K562 (cell line): ENCODE results near the gene LRP1-AS. TPM values are rescaled to one million over a fixed set of nuclear protein-coding genes. Genes with fewer than 3 reads are reported as not detected.
A peak's percentile ranks its signal among the peaks of the same experiment; 100 is the strongest.

Source experiments
- ATAC-seq: fragments of 200-7000 bp; cut with Tn5 transposase; 3 replicates; pipeline ENCODE4 v1.9.1; 2020; ENCODE audit warnings: moderate library complexity
- BruUV-seq: library from RNA; stranded (reverse); fragments of 400-500 nt; replicated peaks from 2 replicates; lab custom pipeline; 2021; lab: Mats Ljungman, UMichigan
- CTCF ChIA-PET: fragments of 300-600 bp; formaldehyde crosslinking; extraction: SDS; loops from one replicate; lab custom pipeline; 2021; ENCODE audit warnings: low intra/inter-chr PET ratio; lab: Yijun Ruan, JAX
- POLR2A ChIA-PET: fragments of 300-600, 350-650 bp; sonication (Branson Sonifier 250); formaldehyde crosslinking; extraction: SDS; loops from one replicate; lab custom pipeline; 2021; ENCODE audit warnings: antibody characterized with exemption, inconsistent platforms; lab: Yijun Ruan, JAX
- DNase-seq, 4 experiments: peaks; one replicate each; pipeline versions ENCODE4 v3.0.0 to v3.0.0-alpha.2; 2011 to 2018; ENCODE audit warnings: low spot score in 3 of 4, mixed read lengths in 3 of 4; ENCODE audit errors: extremely low read depth in 1 of 4
- FAIRE-seq: peaks from 2 replicates; lab custom pipeline; 2011; peaks lifted over from hg19 to GRCh38; lab: Jason Lieb, UNC
- H2AFZ ChIP-seq: 2 replicates; pipeline ENCODE4 v1.6.0; 2011; ENCODE audit warnings: low read depth, low read length, control low read depth, inconsistent platforms
- H3K27ac ChIP-seq: fragments of 200-600 bp; 3 replicates; pipeline ENCODE4 v1.8.0; 2011; ENCODE audit warnings: low read depth, mild to moderate bottlenecking, control low read depth, inconsistent platforms, low read length, moderate library complexity, mixed read lengths; ENCODE audit errors: extremely low read depth
- H3K27me3 ChIP-seq, 2 experiments: fragments of 300-600 bp in 1 of 2; 2 replicates in 1 of 2; 3 replicates in 1 of 2; pipeline versions ENCODE4 v1.6.0 to v1.8.0; 2011; ENCODE audit warnings: inconsistent platforms in 2 of 2, low read length in 2 of 2, mild to moderate bottlenecking in 1 of 2, mixed read lengths in 1 of 2, moderate library complexity in 1 of 2; ENCODE audit not compliant: control insufficient read depth in 2 of 2, insufficient read depth in 2 of 2
- H3K36me3 ChIP-seq: fragments of 300-600 bp; 3 replicates; pipeline ENCODE4 v1.8.0; 2011; ENCODE audit warnings: mild to moderate bottlenecking, low read length, inconsistent platforms; ENCODE audit not compliant: control insufficient read depth, insufficient read depth
- H3K4me1 ChIP-seq, 2 experiments: fragments of 200-600 bp in 1 of 2; replicated peaks in 1 of 2; 2 replicates in 1 of 2; 3 replicates in 1 of 2; pipeline versions ENCODE4 v1.5.1 to v1.8.0; 2011; ENCODE audit warnings: inconsistent platforms in 2 of 2, low read length in 2 of 2, mild to moderate bottlenecking in 1 of 2, mixed read lengths in 1 of 2, moderate library complexity in 1 of 2; ENCODE audit not compliant: control insufficient read depth in 2 of 2, insufficient read depth in 2 of 2
- H3K4me2 ChIP-seq: 2 replicates; pipeline ENCODE4 v1.6.1; 2011; ENCODE audit warnings: low read length, control low read depth, inconsistent platforms, mixed read lengths; ENCODE audit not compliant: insufficient read depth
- H3K4me3 ChIP-seq: fragments of 200-600 bp; sonication (generic), shearing (Covaris generic); 2 replicates; pipeline ENCODE4 v1.5.1; 2016; ENCODE audit warnings: control low read depth, inconsistent platforms
- H3K79me2 ChIP-seq: fragments of 200-600 bp; 3 replicates; pipeline ENCODE4 v1.8.0; 2011; ENCODE audit warnings: low read length, inconsistent platforms; ENCODE audit not compliant: control insufficient read depth, insufficient read depth
- H3K9ac ChIP-seq, 2 experiments: 2 replicates each; pipeline versions ENCODE4 v1.6.0 to v1.6.1; 2011; ENCODE audit warnings: low read depth in 2 of 2, low read length in 2 of 2, control low read depth in 1 of 2, inconsistent platforms in 1 of 2, mild to moderate bottlenecking in 1 of 2, mixed read lengths in 1 of 2; ENCODE audit not compliant: insufficient read depth in 1 of 2
- H3K9me1 ChIP-seq: one replicate; pipeline ENCODE4 v1.6.0; 2011; ENCODE audit warnings: inconsistent platforms, mild to moderate bottlenecking, low read length, moderate library complexity; ENCODE audit not compliant: control insufficient read depth, insufficient read depth
- H3K9me3 ChIP-seq: replicated peaks from 2 replicates; pipeline ENCODE4 v1.5.1; 2011; ENCODE audit warnings: low read depth, low read length, inconsistent platforms; ENCODE audit not compliant: control insufficient read depth, insufficient read depth
- H4K20me1 ChIP-seq: replicated peaks from 2 replicates; pipeline ENCODE4 v1.6.1; 2011; ENCODE audit warnings: low read length, inconsistent platforms, mixed read lengths; ENCODE audit not compliant: control insufficient read depth, insufficient read depth
- FOXM1 ChIP-seq, 2 experiments: fragments of 450-650 bp in 1 of 2; sonication (generic) in 1 of 2; formaldehyde crosslinking in 1 of 2; IDR thresholded peaks; 2 replicates each; pipeline versions ENCODE4 v1.6.1 to v1.9.0; 2017 to 2022; ENCODE audit warnings: low read depth in 2 of 2, mild to moderate bottlenecking in 2 of 2, missing genetic modification reagents in 1 of 2, moderate library complexity in 1 of 2
- NFRKB ChIP-seq: fragments of 450-650 bp; IDR thresholded peaks from 2 replicates; pipeline ENCODE4 v1.6.1; 2016; ENCODE audit warnings: low read depth
- NRF1 ChIP-seq, 2 experiments: fragments of 450-650 bp; IDR thresholded peaks in 1 of 2; conservative IDR thresholded peaks in 1 of 2; 2 replicates each; pipeline ENCODE4 v1.6.1; 2014; ENCODE audit warnings: mild to moderate bottlenecking in 2 of 2
- RFX1 ChIP-seq: fragments of 450-650 bp; IDR thresholded peaks from 2 replicates; pipeline ENCODE4 v1.6.1; 2016; ENCODE audit warnings: mild to moderate bottlenecking, moderate library complexity
- YY1 ChIP-seq, 3 experiments: IDR thresholded peaks; 2 replicates each; pipeline ENCODE4 v1.6.1; 2011; ENCODE audit warnings: low read length in 2 of 3, mild to moderate bottlenecking in 2 of 3, moderate library complexity in 2 of 3, borderline replicate concordance in 1 of 3, control low read depth in 1 of 3, low read depth in 1 of 3; ENCODE audit not compliant: insufficient read depth in 3 of 3, insufficient replicate concordance in 2 of 3, control insufficient read depth in 1 of 3, insufficient read length in 1 of 3; ENCODE audit errors: extremely low read depth in 1 of 3
- WGBS: fragments of 100-300 bp; shearing (Covaris generic); methylation state at CpG from one replicate; pipeline ENCODE4 v1.1.6; 2016; ENCODE audit warnings: low coverage, mixed read lengths; ENCODE audit not compliant: insufficient coverage; ENCODE audit errors: missing lambda C conversion rate; 5-methylcytosine and 5-hydroxymethylcytosine counted together
- in situ Hi-C: fragments of 300-500 bp; cut with MboI; formaldehyde crosslinking; loops from 4 replicates; pipeline ENCODE4 v1.15.0; 2018; ENCODE audit warnings: inconsistent platforms, mixed read lengths
- intact Hi-C: fragments of 100-400 bp; cut with micrococcal nuclease; formaldehyde crosslinking; loops from 2 replicates; pipeline ENCODE4 v1.14.2; 2022
- polyA plus RNA-seq, 8 experiments: library from polyadenylated mRNA; depleted of rRNA in 4 of 8; stranded (reverse) in 5 of 8; unstranded in 3 of 8; fragments of >200 nt; fragmentation: Nextera tagmentation in 2 of 8; fragmentation: Illumina TruSeq in 1 of 8; extraction: Ambion mirVana in 2 of 8; extraction: Trizol in 1 of 8; gene quantifications; 2 replicates each; pipeline versions ENCODE4 v1.2.1 to v1.2.3, GENCODE V29; 2011 to 2014; ENCODE audit warnings: inconsistent platforms in 1 of 8, missing spikeins in 1 of 8
- total RNA-seq, 7 experiments: library from RNA; depleted of rRNA in 6 of 7; stranded (reverse); fragments of >200 nt in 6 of 7; fragmentation: Illumina TruSeq in 2 of 7; extraction: Trizol in 2 of 7; gene quantifications; 2 replicates each; pipeline versions ENCODE4 v1.2.1 to v1.2.3, GENCODE V29; 2011 to 2021; ENCODE audit warnings: low replicate concordance in 1 of 7
- TF ChIP-seq, protein P1 (sequence below): sonication (generic); IDR thresholded peaks from 2 replicates; pipeline ENCODE4 v1.6.1; 2016
- TF ChIP-seq, protein P2 (sequence below): fragments of 450-650 bp; IDR thresholded peaks from 2 replicates; pipeline ENCODE4 v1.6.1; 2018; ENCODE audit not compliant: partially characterized antibody

Gene LRP1-AS
- total and polyA plus RNA-seq, 9 of the 15 experiments (the other 6 are each of a cell fraction or from before 2014, with no cell fraction given), result not detected

DNA sequence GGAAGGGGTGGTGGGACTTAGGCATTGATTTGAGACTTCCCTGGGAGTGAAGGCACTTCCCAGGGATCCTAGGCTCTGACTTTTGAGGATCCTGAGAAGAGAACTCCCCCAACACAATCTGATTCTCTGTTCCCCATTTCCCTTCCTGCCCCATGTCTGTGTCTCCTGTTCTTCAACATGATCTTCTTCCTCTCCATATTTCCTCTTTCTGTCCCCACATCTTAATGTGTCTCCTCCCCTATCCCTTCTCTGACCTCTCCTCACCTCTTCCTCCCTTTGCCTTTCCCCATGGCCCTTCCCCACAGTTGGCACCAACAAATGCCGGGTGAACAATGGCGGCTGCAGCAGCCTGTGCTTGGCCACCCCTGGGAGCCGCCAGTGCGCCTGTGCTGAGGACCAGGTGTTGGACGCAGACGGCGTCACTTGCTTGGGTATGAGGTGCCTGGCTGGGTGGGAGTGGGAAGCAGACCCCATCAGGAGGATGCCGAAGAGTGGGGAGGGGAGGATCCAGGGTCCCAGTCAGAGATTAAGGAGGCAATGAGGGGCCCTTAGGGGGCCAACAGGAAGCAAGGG, 15.2 kb upstream of the LRP1-AS start:
- ChIA-PET CTCF (no interaction called here), POLR2A (no interaction called here)
- Histone ChIP-seq H3K27me3 (peaks cover 40 to 77% of the 10 kb centered on the region in 2 experiments), H3K4me2 (no peak overlapping the region), H2AFZ (no peak overlapping the region), H3K9me1 (no peaks in the 10 kb centered on the region), H3K27ac (no peak overlapping the region), H3K9me3 (no peaks in the 10 kb centered on the region), H4K20me1 (peaks cover 7% of the 10 kb centered on the region; the same call in 1 of the 2 replicates), H3K79me2 (no peaks in the 10 kb centered on the region), H3K9ac (no peak overlapping the region), H3K4me1 (peaks cover 0 to 12% of the 10 kb centered on the region in 2 experiments; a peak in 2 of 5 replicates), H3K36me3 (no peaks in the 10 kb centered on the region), H3K4me3 (no peak overlapping the region)
- 5% methylated on average over 8 of the region's 8 CpGs for WGBS
- no TSS peak for BruUV-seq
- ATAC-seq (no peak), DNase-seq (no peak), FAIRE-seq (no peak)
- intact Hi-C loops, result no loop called here
- in situ Hi-C loops, result no loop called here
- TF ChIP-seq RFX1, result peak; percentile 4
- TF ChIP-seq NRF1 (conservative IDR thresholded peaks at IDR 0.05 in 1 of 2, IDR thresholded peaks at IDR 0.05 in 1 of 2), result 0 out of 4 replicates have a peak, but pooled peaks of 1 of the 2 experiments have one; percentile 7
- TF ChIP-seq YY1 (IDR thresholded peaks at IDR 0.05; ENCODE audit: borderline replicate concordance in 1 of 3, control insufficient read depth in 1 of 3, extremely low read depth in 1 of 3, insufficient read depth in 3 of 3, insufficient read length in 1 of 3, insufficient replicate concordance in 2 of 3, low read depth in 1 of 3, low read length in 2 of 3), result no peak
- TF ChIP-seq NFRKB, result no peak

DNA sequence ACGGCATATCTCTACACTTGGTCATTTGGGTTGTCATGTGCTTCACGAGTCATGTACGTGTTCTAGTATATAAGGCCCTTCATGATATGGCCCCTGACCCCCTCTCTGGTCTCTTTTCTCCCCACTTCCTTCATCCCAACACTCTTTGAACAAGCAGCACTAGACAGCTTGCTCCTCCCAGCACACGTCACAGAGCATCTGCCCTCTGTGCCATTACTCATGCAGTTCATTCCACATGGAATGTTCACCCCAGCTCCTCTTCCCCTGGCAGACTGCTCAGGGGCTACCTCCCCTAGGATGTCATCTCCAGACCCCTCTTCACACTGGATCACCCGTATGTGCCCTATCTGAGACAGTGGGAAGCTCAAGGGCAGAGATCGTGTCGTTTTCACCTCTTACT, 14.1 kb upstream of the LRP1-AS start:
- Histone ChIP-seq H3K9me1 (no peaks in the 10 kb centered on the region), H2AFZ (no peak overlapping the region), H3K79me2 (no peaks in the 10 kb centered on the region), H3K27ac (no peak overlapping the region), H3K9me3 (no peaks in the 10 kb centered on the region), H4K20me1 (no peaks in the 10 kb centered on the region), H3K27me3 (peaks cover 44 to 76% of the 10 kb centered on the region in 2 experiments), H3K36me3 (no peaks in the 10 kb centered on the region), H3K4me2 (no peak overlapping the region), H3K4me3 (no peak overlapping the region), H3K9ac (no peak overlapping the region), H3K4me1 (peaks cover 0 to 12% of the 10 kb centered on the region in 2 experiments; a peak in 2 of 5 replicates)
- ATAC-seq (no peak), FAIRE-seq (no peak), DNase-seq (no peak)
- intact Hi-C loops (no loop called here), in situ Hi-C loops (no loop called here)
- no TSS peak for BruUV-seq
- CTCF ChIA-PET, result no interaction called here
- WGBS, result 2% methylated on average over 7 of the region's 7 CpGs
- POLR2A ChIA-PET, result interaction anchor here (0.5 kb wide), 1 partner anchor 414 kb away, joined by 3 read pairs; no protein-coding TSS in a partner anchor
- TF ChIP-seq, protein P1, sequence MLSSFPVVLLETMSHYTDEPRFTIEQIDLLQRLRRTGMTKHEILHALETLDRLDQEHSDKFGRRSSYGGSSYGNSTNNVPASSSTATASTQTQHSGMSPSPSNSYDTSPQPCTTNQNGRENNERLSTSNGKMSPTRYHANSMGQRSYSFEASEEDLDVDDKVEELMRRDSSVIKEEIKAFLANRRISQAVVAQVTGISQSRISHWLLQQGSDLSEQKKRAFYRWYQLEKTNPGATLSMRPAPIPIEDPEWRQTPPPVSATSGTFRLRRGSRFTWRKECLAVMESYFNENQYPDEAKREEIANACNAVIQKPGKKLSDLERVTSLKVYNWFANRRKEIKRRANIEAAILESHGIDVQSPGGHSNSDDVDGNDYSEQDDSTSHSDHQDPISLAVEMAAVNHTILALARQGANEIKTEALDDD, result no peak
- TF ChIP-seq, protein P2, sequence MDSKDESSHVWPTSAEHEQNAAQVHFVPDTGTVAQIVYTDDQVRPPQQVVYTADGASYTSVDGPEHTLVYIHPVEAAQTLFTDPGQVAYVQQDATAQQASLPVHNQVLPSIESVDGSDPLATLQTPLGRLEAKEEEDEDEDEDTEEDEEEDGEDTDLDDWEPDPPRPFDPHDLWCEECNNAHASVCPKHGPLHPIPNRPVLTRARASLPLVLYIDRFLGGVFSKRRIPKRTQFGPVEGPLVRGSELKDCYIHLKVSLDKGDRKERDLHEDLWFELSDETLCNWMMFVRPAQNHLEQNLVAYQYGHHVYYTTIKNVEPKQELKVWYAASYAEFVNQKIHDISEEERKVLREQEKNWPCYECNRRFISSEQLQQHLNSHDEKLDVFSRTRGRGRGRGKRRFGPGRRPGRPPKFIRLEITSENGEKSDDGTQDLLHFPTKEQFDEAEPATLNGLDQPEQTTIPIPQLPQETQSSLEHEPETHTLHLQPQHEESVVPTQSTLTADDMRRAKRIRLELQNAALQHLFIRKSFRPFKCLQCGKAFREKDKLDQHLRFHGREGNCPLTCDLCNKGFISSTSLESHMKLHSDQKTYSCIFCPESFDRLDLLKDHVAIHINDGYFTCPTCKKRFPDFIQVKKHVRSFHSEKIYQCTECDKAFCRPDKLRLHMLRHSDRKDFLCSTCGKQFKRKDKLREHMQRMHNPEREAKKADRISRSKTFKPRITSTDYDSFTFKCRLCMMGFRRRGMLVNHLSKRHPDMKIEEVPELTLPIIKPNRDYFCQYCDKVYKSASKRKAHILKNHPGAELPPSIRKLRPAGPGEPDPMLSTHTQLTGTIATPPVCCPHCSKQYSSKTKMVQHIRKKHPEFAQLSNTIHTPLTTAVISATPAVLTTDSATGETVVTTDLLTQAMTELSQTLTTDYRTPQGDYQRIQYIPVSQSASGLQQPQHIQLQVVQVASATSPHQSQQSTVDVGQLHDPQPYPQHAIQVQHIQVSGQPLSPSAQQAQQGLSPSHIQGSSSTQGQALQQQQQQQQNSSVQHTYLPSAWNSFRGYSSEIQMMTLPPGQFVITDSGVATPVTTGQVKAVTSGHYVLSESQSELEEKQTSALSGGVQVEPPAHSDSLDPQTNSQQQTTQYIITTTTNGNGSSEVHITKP, result no peak
- TF ChIP-seq FOXM1 (IDR thresholded peaks at IDR 0.05; ENCODE audit: low read depth), result no peak
- no peak for TF ChIP-seq FOXM1 (CRISPR knock-in tag; IDR thresholded peaks at IDR 0.05; ENCODE audit: low read depth)
- TF ChIP-seq NFRKB, result no peak
